GM19452 (cell line): ENCODE measurements around the gene NRIP1.

Source experiments
- ATAC-seq: cut with Tn5 transposase; IDR thresholded peaks from one replicate; pipeline ENCODE4 v1.9.1; 2021; ENCODE audit not compliant: unreplicated experiment

The NRIP1 gene

DNA sequence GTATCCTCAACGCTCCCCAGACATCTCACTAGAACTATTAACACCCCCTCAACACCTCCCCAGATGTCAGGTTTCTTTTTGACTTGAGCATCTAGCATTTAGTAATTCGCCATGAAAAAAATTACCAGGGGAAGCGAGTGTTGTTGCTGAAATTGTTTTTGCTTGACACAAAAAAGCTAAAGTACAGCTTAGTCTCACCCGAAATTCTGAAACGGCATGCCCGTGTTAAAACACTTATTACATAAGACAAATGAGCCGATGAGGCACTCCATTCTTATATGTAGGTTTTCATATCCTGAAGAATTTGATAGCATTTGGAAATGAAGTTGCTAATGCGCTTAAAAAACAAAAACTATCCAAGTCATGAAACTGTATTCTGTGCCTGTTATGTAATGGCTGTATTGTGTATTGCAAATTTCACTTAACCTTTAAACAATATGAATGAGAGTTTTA, 1.3 kb upstream of the NRIP1 start:
- no peak for ATAC-seq

DNA sequence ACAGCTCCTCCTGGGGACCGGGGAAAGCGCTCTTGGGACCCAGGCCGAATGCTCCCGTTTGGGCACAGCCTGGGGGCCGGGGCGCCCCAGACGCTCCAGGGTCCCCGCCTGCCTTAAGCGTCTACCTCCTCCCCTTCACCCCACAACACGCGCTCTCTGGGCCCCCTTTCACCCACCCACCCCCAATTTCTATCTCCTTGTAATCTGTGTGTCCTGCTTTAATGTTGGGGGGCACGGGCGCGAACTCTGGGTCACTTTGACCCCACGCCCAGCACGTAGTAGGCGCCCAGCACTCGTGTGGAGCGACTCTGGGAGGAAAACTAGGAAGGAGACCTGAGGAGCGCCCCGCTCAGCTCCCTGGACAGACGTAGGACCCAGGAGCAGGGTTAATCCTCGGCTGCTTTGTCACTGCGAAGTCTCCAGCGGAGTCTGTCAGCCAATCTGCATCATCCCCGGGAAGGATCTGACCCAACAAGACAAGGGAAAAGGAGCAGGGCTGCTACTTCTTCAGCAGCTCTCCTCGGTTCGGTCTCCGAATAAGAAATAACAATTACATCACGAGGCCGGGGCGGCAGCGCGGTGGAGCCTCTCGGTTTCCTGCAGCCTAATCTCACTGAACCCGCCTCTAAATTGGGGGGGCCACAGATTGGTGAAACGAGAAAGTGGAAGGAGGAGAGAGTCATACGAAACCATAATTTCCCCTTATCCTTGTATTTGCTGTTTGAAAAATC, 757 bp upstream of the NRIP1 start:
- no peak for ATAC-seq

DNA sequence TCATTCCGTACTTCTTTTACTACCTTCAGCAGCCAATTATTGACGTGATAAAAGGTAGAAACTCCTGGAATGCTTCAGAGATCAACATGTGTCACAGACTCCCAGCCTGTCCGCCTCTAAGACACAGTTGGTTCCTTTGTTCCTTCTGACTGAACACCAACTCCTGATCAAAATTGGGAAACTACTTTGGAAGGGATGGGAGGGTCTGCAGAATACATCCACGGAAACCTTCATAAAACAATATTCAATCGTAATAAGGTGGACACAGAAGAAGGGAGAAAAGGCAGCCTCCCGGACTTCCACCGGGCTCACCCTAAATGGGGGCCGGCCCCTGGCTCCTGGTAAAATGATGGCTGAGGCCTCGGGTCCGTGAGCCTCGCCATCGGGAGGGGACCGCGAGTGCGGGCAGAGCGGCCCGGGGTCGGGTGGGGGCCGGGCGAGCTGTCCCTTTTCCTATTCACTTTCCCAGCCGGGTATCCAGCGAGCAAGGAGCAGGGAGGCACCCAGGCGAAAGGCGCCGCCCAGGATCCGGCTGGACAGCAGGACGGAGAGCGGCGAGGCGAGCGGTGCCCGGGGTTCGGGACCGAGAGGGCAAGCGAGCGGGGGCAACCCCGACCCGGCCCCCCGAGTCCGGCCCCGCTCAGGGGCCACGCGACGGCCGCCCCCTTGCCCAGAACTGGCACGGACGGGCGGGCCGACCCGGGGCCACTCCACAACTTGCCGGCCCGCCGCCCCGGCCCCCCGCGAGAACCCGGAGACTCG, 805 bp downstream of the NRIP1 start:
- ATAC-seq: peak; percentile 8

DNA sequence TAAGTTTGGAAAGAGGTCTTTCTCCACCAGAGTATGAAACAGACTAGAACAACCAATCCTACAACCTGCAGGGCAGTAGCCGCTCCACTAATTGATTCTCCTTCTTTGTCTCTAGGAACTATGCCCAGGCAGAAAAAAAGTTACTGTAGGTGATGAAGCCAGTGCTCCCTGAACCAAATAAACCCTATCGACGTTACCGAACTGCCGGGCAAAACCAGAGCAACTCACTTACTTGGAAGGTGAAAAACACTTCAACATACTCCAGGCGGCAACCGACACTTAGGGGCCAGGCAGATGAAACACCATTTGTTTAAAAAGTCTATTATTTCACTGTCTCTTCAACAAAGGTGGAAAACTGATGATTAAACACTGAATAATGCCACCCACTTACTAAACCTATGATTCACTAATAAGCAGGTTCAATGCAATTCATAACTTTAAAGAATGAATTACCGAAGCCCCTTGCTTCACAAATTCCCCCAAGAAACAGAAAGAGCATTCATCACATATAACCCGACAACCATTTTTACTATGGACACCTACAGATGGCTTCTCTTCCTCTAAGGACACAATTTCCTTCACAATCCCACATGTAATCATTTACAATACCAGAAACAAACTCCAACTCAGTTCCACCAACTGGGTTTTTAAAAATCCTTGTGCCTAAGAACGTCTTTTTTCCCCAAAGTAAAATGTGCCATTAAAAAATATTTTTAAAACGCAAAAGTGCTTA, 1.6 kb downstream of the NRIP1 start:
- ATAC-seq: no peak

GRCh38 chr21:15062606-15062965, 2.2 kb downstream of the NRIP1 start:
- ATAC-seq: no peak

GRCh38 chr21:15061747-15062605, 2.8 kb downstream of the NRIP1 start:
- ATAC-seq: no peak

DNA sequence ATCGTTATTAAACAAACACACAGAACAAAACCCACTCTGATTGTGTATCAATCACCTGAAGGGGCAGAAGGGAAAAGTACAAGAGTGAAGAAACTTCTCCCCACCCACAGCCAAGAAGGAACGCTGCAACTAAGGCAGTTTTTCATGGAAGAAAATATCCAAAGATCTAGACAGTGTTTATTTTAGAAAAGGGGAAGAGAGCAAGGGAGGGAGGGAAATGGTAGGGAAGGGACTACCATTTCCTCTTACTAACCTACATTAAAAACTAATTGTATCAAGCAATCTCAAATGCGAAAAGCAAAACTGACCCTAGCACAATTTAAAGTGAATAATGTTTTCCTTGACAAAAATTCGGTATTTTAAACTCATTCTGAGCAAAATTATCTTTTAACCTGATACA, 3.5 kb downstream of the NRIP1 start:
- ATAC-seq: no peak

- no peak for ATAC-seq
These were observed 4.1 kb downstream of the NRIP1 start for GRCh38 chr21:15060543-15061175.

DNA sequence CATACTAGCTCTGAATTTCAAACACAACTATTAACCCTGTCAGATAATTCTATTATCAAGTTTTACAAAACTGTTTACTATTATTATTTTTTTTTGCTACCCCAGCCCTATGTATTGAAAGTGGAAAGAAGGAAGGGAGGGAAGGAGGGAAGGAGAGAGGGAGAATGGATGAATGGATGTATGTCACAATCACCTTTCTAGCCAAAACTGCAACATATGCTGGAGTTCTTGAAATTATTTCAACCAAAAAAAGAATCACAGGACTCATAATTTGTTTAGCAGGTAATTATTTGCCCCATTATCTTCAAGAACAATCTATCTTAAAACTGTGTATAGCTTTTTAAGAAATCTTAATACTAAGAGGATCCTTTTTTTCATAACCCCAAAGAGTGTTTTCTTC, 5.4 kb downstream of the NRIP1 start:
- no peak for ATAC-seq

DNA sequence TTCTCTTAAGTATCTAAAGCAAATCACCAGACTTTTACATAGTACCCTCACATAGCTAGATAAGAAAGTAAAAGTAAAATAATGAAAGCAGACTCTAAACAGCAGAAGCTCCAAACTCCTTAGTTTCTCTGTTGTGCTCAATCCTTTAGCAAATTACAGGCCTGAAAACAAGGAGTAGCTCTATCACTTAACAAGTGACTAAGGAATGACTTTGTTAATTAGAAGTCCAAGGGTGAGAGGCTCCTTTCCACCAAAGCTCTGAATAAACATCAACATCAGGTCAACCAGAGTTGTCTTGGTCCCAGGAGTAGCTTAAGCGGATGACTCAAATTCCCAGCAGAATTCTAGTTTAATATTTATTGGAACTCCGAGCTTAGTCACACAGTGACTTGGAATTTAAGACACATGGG, 5.9 kb downstream of the NRIP1 start:
- ATAC-seq: no peak

GRCh38 chr21:15057285-15057684, 7.5 kb downstream of the NRIP1 start:
- no peak for ATAC-seq

DNA sequence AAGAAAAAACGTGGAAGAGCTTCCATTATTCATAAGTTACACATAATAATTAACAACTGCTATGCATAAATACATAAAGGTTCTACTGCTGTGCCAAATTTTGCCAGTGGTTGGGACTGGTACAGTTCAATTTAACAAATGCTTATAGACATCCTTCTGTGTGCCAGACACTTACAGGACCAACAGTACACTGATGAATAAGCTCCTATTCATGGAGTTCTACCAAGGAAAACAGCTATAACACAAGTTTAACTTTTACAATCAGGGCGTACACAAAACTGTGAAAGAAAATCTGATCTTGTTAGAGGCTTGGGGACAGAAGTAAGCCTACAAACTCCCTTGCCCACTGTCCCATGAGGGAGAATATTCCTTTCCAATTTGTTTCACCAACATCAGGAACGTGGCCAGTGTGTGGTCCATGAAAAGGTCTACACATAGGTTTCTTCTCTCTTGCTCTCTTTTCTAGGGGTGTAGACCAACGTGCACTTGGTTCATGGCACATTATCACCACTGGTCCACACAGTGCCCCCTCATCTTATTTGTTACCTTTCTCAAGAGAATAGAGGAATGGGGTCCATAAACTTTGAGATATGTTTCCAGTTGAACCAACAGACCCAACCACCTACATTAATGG, 10.1 kb downstream of the NRIP1 start:
- no peak for ATAC-seq

GRCh38 chr21:15054089-15054488, 10.7 kb downstream of the NRIP1 start:
- no peak for ATAC-seq

DNA sequence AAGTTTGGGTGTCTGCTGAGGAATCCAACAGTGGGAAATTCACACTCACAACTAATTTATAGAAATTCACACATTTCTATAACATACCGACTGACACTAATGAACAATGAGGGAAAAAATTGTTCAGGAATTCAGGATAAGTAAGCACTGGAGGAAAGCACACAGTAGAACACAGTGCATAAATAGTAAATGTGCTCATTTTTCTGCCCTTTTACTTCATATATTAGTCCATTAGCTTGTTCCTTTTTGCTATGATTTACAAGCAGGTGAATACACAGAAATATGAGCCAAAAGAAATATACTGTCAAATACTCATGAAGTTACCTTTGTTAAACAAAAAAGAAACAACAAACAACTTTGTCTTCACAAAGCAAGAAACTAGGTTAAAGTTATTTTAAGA, 11.3 kb downstream of the NRIP1 start:
- ATAC-seq: no peak

DNA sequence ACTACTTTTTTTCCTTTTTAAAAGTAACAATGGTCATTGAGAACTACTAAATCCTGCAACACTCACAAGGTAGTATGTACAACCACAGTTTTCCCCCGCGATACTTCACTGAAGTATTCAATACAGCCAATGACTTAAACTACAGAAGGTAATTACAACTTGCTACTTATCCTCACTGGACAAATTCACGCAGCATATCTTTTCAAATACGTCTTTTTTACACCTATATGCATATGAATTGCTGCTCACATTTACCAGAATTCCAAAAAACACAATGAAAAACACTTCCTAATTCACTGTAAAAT, 12.4 kb downstream of the NRIP1 start:
- peak; percentile 31 for ATAC-seq

DNA sequence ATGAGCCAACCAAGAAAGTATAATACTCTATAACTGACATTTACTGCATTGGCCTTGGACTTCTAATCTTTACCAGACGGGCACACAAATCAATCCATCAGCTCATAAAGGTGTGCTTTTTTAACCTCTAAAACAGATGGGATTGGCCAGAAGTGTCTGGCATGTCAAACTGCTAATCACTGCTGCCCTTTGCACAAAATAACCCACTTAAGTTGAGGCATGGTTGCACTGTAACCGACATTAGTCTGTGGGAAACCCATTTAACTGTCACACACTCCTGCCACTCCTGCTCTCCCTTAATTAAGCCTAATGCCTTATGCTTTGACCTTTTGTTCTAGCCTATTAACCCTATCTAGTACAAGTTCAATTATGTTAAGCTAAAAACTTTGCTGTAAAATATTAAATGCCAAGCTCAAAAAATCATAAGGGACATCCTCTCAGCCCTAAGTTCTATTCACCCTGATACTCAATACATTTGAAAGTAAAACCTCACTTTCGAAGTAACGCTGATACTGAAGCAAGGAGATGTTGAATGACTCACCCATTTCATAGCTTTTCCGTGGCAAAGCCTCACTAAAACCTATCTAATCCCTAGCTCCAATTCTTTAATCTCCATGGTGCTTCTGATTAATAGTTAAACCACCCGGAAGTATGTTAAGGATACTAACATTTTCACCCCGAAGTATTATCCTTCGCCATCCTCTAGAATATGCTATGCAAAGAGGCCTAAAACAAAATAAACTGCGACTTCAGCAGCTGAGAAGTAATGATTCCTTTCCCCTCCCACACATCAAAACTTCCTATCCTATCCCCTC, 12.9 kb downstream of the NRIP1 start:
- peak; percentile 78 for ATAC-seq

DNA sequence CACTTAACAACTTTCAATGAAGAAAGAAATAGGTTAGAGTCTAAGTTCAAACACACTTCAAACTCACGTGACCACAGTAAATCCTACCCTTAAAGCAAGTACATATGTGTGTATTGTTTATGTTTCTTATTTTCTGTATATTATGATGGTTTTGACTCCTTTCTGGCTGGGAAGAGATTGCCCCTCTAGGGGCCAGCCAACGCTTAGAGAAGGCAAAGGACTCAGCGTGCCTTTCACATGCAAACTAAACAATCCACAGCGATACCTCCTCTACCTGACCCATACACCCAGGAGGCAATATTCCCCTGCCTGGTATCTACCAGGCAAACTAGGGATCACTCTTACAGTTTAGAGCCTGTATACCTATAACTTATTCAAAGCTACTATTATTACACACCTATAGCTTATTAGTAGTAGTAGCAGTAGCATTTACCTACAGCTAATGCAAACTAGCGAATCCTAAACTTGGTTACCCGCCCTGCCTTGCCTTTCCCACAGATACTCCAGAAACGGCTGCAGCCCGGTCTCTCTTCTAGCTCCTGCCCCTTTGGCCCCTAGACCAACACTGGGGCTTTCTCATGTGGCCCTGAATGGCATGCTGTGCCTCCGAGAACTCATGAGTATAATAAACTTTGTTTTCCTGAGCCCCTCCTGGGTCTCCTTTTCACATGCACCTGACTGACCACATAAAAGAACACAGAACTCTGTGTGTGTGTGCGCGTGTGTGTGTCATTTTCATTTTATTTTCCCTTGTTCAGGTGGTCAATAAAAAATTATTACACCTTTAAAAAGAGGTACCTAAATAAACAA, 14.0 kb downstream of the NRIP1 start:
- ATAC-seq: no peak

DNA sequence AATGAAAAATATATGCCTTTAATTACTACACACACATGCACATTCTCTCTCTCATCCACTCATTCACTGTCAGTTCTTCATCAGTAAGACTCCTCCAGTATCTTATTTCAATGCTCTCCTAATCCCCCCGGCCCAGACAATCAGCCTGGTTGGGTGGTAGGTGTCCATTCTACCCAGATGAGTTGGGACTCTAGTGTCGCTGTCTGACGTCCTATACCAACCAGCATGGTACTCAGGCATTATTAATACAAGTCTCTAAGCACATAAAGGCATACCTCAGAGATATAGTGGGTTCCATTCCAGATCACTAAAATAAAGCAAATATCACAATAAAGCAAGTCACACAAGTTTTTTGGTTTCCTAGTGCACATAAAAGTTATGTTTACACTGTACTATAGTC, 19.8 kb downstream of the NRIP1 start:
- no peak for ATAC-seq

GRCh38 chr21:15042531-15042930, 22.3 kb downstream of the NRIP1 start:
- ATAC-seq: no peak
